B cell (primary cell): ENCODE measurements around the gene GRAP. TPM values are rescaled to one million over a fixed set of nuclear protein-coding genes. Genes with fewer than 3 reads are reported as not detected.

Experiments used
- ATAC-seq: fragments of 200-7000 bp; cut with Tn5 transposase; one replicate; pipeline ENCODE4 v1.10.0; 2021; ENCODE audit warnings: low read depth, mild to moderate bottlenecking, moderate number of reproducible peaks, moderate library complexity
- CTCF ChIA-PET: fragments of 350-600 bp; sonication (Branson Sonifier 250); formaldehyde crosslinking; loops from one replicate; lab custom pipeline; 2021; ENCODE audit warnings: antibody characterized with exemption, inconsistent platforms; lab: Charles Lee
- POLR2A ChIA-PET: fragments of 350-600 bp; sonication (Branson Sonifier 250); formaldehyde crosslinking; loops from one replicate; lab custom pipeline; 2021; ENCODE audit warnings: antibody characterized with exemption; lab: Charles Lee
- DNase-seq: peaks from one replicate; pipeline ENCODE4 v3.0.0; 2013
- H2AFZ ChIP-seq: 2 replicates; pipeline ENCODE4 v1.6.1; 2012; ENCODE audit warnings: mild to moderate bottlenecking, low read depth, low read length; ENCODE audit not compliant: insufficient read depth, poor library complexity, severe bottlenecking
- H3K27ac ChIP-seq, 2 donors: 1 replicate in 1 of 2; 2 replicates in 1 of 2; pipeline ENCODE4 v1.5.1; 2012 to 2013; ENCODE audit warnings: low read length in 2 of 2, mild to moderate bottlenecking in 2 of 2, moderate library complexity in 1 of 2
- H3K27me3 ChIP-seq, 4 experiments: fragments of 200-600 bp in 1 of 4; sonication (generic) in 1 of 4; replicated peaks in 1 of 4; 1 replicate in 2 of 4; 2 replicates in 2 of 4; pipeline versions ENCODE4 v1.6.1 to v1.7.0; 2013 to 2016; ENCODE audit warnings: low read length in 3 of 4, mild to moderate bottlenecking in 2 of 4, mixed read lengths in 1 of 4, moderate library complexity in 1 of 4; ENCODE audit not compliant: insufficient read depth in 4 of 4, control insufficient read depth in 3 of 4; ENCODE audit errors: control extremely low read depth in 1 of 4
- H3K36me3 ChIP-seq, 2 experiments: replicated peaks in 1 of 2; 1 replicate in 1 of 2; 2 replicates in 1 of 2; pipeline versions ENCODE4 v1.6.1 to v1.7.1; 2013; ENCODE audit warnings: low read length in 1 of 2; ENCODE audit not compliant: insufficient read depth in 2 of 2, control insufficient read depth in 1 of 2; ENCODE audit errors: control extremely low read depth in 1 of 2, extremely low read depth in 1 of 2
- H3K4me1 ChIP-seq, 2 donors: fragments of 200-600 bp in 1 of 2; sonication (generic) in 1 of 2; 1 replicate in 1 of 2; 2 replicates in 1 of 2; pipeline versions ENCODE4 v1.5.1 to v1.6.1; 2013 to 2017; ENCODE audit warnings: low read length in 2 of 2; ENCODE audit not compliant: control insufficient read depth in 2 of 2, insufficient read depth in 2 of 2
- H3K4me2 ChIP-seq: replicated peaks from 2 replicates; pipeline ENCODE3; 2012; ENCODE audit warnings: mild to moderate bottlenecking, low read depth, low read length; ENCODE audit not compliant: poor library complexity, severe bottlenecking
- H3K4me3 ChIP-seq, 5 experiments: fragments of 200-600 bp in 1 of 5; sonication (generic) in 1 of 5; 1 replicate in 3 of 5; 2 replicates in 2 of 5; pipeline versions ENCODE4 v1.5.1 to v1.7.0; 2011 to 2016; ENCODE audit warnings: low read length in 4 of 5, mild to moderate bottlenecking in 4 of 5, low read depth in 2 of 5, control low read depth in 1 of 5, moderate library complexity in 1 of 5; ENCODE audit not compliant: insufficient read depth in 1 of 5; ENCODE audit errors: control extremely low read depth in 1 of 5, extremely low read depth in 1 of 5
- H3K79me2 ChIP-seq: fragments of 200-600 bp; sonication (generic); one replicate; pipeline ENCODE4 v1.6.0; 2016; ENCODE audit warnings: low read length; ENCODE audit not compliant: control insufficient read depth, insufficient read depth
- H3K9ac ChIP-seq: fragments of 200-600 bp; sonication (generic); 2 replicates; pipeline ENCODE4 v1.6.1; 2017; ENCODE audit warnings: mild to moderate bottlenecking, low read length, moderate library complexity
- H3K9me3 ChIP-seq, 3 donors: one replicate each; pipeline versions ENCODE4 v1.6.1 to v1.7.1; 2013; ENCODE audit warnings: low read length in 2 of 3; ENCODE audit not compliant: control insufficient read depth in 2 of 3, insufficient read depth in 1 of 3; ENCODE audit errors: control extremely low read depth in 1 of 3
- H4K20me1 ChIP-seq: 2 replicates; pipeline ENCODE4 v1.6.0; 2012; ENCODE audit warnings: mild to moderate bottlenecking, low read length; ENCODE audit not compliant: insufficient read depth, control insufficient read depth, poor library complexity, severe bottlenecking
- H3K27ac Mint-ChIP-seq: one replicate; pipeline ENCODE4 v1.8.0; 2021; ENCODE audit warnings: mixed read lengths
- H3K27me3 Mint-ChIP-seq: one replicate; pipeline ENCODE4 v1.8.0; 2021; ENCODE audit warnings: mixed read lengths
- H3K4me1 Mint-ChIP-seq: one replicate; pipeline ENCODE4 v1.8.0; 2021; ENCODE audit warnings: mixed read lengths
- H3K4me3 Mint-ChIP-seq: one replicate; pipeline ENCODE4 v1.8.0; 2021; ENCODE audit warnings: mixed read lengths
- H3K9me3 Mint-ChIP-seq: one replicate; pipeline ENCODE4 v1.8.0; 2022; ENCODE audit warnings: mixed read lengths; ENCODE audit not compliant: insufficient read depth
- CTCF ChIP-seq: fragments of 200-600 bp; IDR thresholded peaks from one replicate; pipeline ENCODE4 v1.8.0; 2022; ENCODE audit warnings: antibody characterized with exemption, mild to moderate bottlenecking
- EZH2 ChIP-seq: IDR thresholded peaks from 2 replicates; pipeline ENCODE4 v1.6.1; 2012; ENCODE audit warnings: borderline replicate concordance, low read depth, mild to moderate bottlenecking, moderate library complexity, low read length; ENCODE audit not compliant: insufficient read depth, poor library complexity, severe bottlenecking
- WGBS: methylation state at CpG from one replicate; pipeline ENCODE4 v1.1.5; 2013; ENCODE audit warnings: missing lambda C conversion rate; ENCODE audit not compliant: insufficient coverage; 5-methylcytosine and 5-hydroxymethylcytosine counted together
- intact Hi-C: fragments of 100-400 bp; cut with micrococcal nuclease; formaldehyde crosslinking; loops from one replicate; pipeline ENCODE4 v1.10.0; 2022
- polyA plus RNA-seq: library from polyadenylated mRNA; depleted of rRNA; stranded (reverse); fragments of >200 nt; gene quantifications from 2 replicates; pipeline ENCODE4 v1.2.3, GENCODE V29; 2012
- total RNA-seq, 2 donors: library from RNA; stranded (reverse); fragments of 120-200 nt in 1 of 2; gene quantifications; 1 replicate in 1 of 2; 2 replicates in 1 of 2; pipeline versions ENCODE4 v1.2.3 to v1.2.4, GENCODE V29; 2013 to 2022

Gene GRAP
- total and polyA plus RNA-seq, 2 donors (not counting 1 experiment from before 2014, with no cell fraction given), result 59.8 to 93.2 TPM

DNA sequence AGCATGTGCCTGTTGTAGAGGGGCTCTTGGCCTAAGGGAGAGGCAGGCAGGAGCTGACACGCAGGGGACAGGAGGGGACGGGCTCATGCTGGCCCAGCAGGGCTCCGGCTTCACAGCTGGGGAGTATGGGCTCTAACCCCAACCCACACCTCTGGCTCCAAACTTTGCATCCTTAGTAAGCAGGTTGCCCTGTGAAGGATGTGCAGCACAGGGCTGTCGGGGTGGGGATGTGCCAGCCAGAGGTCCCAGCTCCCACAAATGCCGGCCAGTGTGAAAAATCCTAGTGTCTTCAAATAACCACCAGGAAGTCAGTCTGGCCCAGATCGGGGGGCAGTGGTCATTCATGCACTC is 28.2 kb downstream of the GRAP start:
- CTCF ChIA-PET, result interaction anchor here (0.7 kb wide), 1 partner anchor 58 kb away, joined by 3 read pairs; no protein-coding TSS in a partner anchor
- Histone ChIP-seq H3K4me1 (no peaks in the 10 kb centered on the region), H3K27ac (peak overlapping the region in 1 of 2 donors; percentile 34), H3K4me2 (no peak overlapping the region), H3K9me3 (peaks cover 0 to 4% (median 0%) of the 10 kb centered on the region in 3 donors), H3K27me3 (no peaks in the 10 kb centered on the region), H2AFZ (no peak overlapping the region), H3K36me3 (peaks cover under 1 to 31% of the 10 kb centered on the region in 2 experiments), H3K79me2 (no peaks in the 10 kb centered on the region), H3K4me3 (no peak overlapping the region), H3K9ac (no peak overlapping the region), H4K20me1 (peaks cover 27% of the 10 kb centered on the region)
- TF ChIP-seq CTCF (no peak), EZH2 (no peak)
- POLR2A ChIA-PET, result no interaction called here
- DNase-seq, result no peak
- no peaks in the 10 kb centered on the region for H3K27me3 Mint-ChIP-seq
- intact Hi-C loops, result no loop called here
- peak overlapping the region; percentile 53 for H3K27ac Mint-ChIP-seq
- no peaks in the 10 kb centered on the region for H3K9me3 Mint-ChIP-seq
- ATAC-seq, result no peak
- peaks cover 21% of the 10 kb centered on the region for H3K4me1 Mint-ChIP-seq
- WGBS, result 90% methylated on average over 5 of the region's 6 CpGs
- no peak overlapping the region for H3K4me3 Mint-ChIP-seq

DNA sequence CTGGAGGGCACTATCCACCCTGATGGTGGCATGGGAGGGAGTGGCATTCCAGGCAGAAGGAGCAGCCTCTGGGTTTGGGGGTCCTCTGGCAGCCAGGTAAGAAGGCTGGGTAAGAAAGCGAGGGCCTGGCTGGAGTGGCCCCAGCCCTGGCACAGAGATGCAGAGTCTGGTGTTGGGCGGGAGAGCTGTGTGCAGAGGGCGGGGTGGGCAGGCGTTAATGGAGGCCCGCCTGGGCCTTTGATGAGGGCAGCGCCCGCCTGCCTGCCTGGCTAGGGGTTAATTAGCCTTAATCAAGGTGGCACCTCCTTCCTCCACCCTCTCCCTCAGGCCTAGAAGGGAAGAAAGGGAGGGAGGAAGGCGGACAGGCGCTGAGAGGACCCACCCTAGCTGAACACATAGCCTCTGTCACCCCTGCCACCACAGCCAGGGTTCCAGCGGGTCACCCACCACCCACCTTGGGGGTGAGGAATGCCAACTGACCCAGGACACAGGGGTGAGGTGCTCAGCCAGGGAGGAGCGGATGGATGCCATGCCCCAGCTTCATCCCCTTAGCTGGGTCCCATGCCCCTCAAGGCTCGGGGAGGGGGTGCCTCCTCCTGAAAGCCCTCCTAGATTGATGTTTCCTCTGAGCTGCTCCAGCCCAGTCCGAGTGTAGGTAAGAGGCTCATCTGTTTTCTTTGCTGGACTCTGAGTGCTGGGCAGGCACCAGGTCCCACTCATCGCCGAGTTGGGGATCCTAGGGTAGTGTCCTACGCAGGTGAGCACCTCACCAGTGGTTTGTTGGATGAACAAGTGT is 28.8 kb downstream of the GRAP start:
- Mint-ChIP-seq H3K9me3 (no peaks in the 10 kb centered on the region), H3K4me1 (peaks cover 21% of the 10 kb centered on the region), H3K27me3 (no peaks in the 10 kb centered on the region), H3K4me3 (no peak overlapping the region), H3K27ac (peak overlapping the region; percentile 53)
- CTCF ChIA-PET, result interaction anchor here (0.7 kb wide), 1 partner anchor 57 kb away, joined by 3 read pairs; no protein-coding TSS in a partner anchor
- H3K27ac ChIP-seq, result peak overlapping the region in 1 of 2 donors; percentile 34
- TF ChIP-seq EZH2 (no peak), CTCF (no peak)
- POLR2A ChIA-PET, result no interaction called here
- no peak overlapping the region for H3K4me3 ChIP-seq
- DNase-seq, result no peak
- peaks cover 24% of the 10 kb centered on the region for H4K20me1 ChIP-seq
- H3K4me1 ChIP-seq, result no peaks in the 10 kb centered on the region
- H3K9me3 ChIP-seq, result peaks cover 0 to 4% (median 0%) of the 10 kb centered on the region in 3 donors
- H3K4me2 ChIP-seq, result no peak overlapping the region
- intact Hi-C loops, result no loop called here
- 88% methylated on average over 8 of the region's 16 CpGs for WGBS
- H3K79me2 ChIP-seq, result no peaks in the 10 kb centered on the region
- peaks cover 0 to 26% of the 10 kb centered on the region in 2 experiments for H3K36me3 ChIP-seq
- no peak overlapping the region for H3K9ac ChIP-seq
- H2AFZ ChIP-seq, result no peak overlapping the region
- ATAC-seq, result no peak
- no peaks in the 10 kb centered on the region for H3K27me3 ChIP-seq
